PC-9 (cell line): ENCODE measurements around the gene LRP1.

Experiments used
- EZH2 ChIP-seq: fragments of 200-600 bp; sonication (generic); IDR thresholded peaks from 2 replicates; pipeline ENCODE4 v1.8.0; 2017; ENCODE audit warnings: antibody characterized with exemption, low read depth
- TF ChIP-seq, protein P1 (sequence below): fragments of 200-600 bp; sonication (generic); conservative IDR thresholded peaks from 2 replicates; pipeline ENCODE4 v1.6.1; 2017; ENCODE audit warnings: mixed run types, antibody characterized with exemption, mild to moderate bottlenecking, moderate library complexity

DNA sequence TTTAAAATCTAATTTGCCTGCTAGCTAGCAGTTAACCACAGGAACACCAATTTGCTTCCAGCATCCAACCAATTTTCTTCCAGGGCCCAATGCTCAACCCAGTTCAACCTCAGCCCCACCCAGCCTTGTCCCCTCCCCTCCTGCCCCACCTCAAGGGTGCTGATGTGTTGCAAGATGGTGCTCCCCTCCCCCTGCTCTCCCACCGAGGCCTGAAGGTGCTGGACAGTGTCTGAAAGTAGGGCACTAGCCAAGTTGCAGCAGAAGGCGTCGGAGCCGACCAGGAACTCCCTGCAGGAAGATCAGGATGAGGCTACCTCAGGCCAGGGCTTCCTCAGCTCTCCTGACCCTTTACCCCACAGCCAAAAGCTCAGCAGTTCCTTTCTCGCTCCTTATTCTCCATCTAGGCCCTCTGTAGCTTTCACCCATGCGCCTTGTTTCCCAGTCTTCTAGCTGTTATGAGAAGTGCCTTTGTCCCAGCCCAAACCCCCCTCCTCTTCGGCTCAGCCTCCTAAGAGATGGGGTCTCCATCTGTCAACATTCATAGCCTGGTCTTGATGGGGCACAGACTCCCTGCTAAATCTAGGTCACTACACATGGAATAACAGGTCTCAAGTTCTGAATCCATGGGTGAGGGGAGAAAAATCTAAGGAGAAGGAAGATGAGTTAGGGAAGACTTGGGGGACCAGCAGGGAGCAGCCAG is 20.7 kb upstream of the LRP1 start:
- TF ChIP-seq, protein P1, sequence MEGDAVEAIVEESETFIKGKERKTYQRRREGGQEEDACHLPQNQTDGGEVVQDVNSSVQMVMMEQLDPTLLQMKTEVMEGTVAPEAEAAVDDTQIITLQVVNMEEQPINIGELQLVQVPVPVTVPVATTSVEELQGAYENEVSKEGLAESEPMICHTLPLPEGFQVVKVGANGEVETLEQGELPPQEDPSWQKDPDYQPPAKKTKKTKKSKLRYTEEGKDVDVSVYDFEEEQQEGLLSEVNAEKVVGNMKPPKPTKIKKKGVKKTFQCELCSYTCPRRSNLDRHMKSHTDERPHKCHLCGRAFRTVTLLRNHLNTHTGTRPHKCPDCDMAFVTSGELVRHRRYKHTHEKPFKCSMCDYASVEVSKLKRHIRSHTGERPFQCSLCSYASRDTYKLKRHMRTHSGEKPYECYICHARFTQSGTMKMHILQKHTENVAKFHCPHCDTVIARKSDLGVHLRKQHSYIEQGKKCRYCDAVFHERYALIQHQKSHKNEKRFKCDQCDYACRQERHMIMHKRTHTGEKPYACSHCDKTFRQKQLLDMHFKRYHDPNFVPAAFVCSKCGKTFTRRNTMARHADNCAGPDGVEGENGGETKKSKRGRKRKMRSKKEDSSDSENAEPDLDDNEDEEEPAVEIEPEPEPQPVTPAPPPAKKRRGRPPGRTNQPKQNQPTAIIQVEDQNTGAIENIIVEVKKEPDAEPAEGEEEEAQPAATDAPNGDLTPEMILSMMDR, result no peak
- no peak for TF ChIP-seq EZH2
